A673 (cell line): Measurements from ENCODE around the gene RHOB. TPM values are rescaled to one million over a fixed set of nuclear protein-coding genes. Genes with fewer than 3 reads are reported as not detected.

ENCODE experiments used
- BruUV-seq: library from RNA; stranded (reverse); fragments of 400-500 nt; replicated peaks from 2 replicates; lab custom pipeline; 2021; lab: Mats Ljungman, UMichigan
- CTCF ChIA-PET: fragments of 300-600 bp; sonication (Branson Sonifier 250); formaldehyde crosslinking; loops from one replicate; lab custom pipeline; 2022; ENCODE audit warnings: antibody characterized with exemption; lab: Charles Lee
- POLR2A ChIA-PET: fragments of 300-600 bp; sonication (Branson Sonifier 250); formaldehyde crosslinking; loops from one replicate; lab custom pipeline; 2022; ENCODE audit warnings: antibody characterized with exemption; ENCODE audit not compliant: low non-redundant PET; lab: Charles Lee
- DNase-seq: peaks from one replicate; pipeline ENCODE4 v3.0.0-alpha.2; 2015; ENCODE audit warnings: low spot score
- H3K27ac ChIP-seq: fragments of 200-600 bp; sonication (generic); 2 replicates; pipeline ENCODE4 v1.5.1; 2016; ENCODE audit warnings: mixed run types, low read depth, mild to moderate bottlenecking, mixed read lengths, antibody characterized with exemption, low read length; ENCODE audit not compliant: poor library complexity, severe bottlenecking
- H3K27me3 ChIP-seq: fragments of 200-600 bp; sonication (generic); replicated peaks from 2 replicates; pipeline ENCODE4 v1.6.1; 2017; ENCODE audit warnings: mixed run types, low read depth, mild to moderate bottlenecking, mixed read lengths, antibody characterized with exemption, low read length; ENCODE audit not compliant: insufficient read depth, poor library complexity
- H3K36me3 ChIP-seq: fragments of 200-600 bp; sonication (generic); 2 replicates; pipeline ENCODE4 v1.6.1; 2016; ENCODE audit warnings: mixed run types, mild to moderate bottlenecking, mixed read lengths, antibody characterized with exemption, low read length; ENCODE audit not compliant: insufficient read depth, poor library complexity, severe bottlenecking
- H3K4me1 ChIP-seq: fragments of 200-600 bp; sonication (generic); 2 replicates; pipeline ENCODE4 v1.6.1; 2017; ENCODE audit warnings: mixed run types, mild to moderate bottlenecking, mixed read lengths, antibody characterized with exemption, low read length; ENCODE audit not compliant: insufficient read depth, poor library complexity, severe bottlenecking
- H3K4me3 ChIP-seq: fragments of 200-600 bp; sonication (generic); 2 replicates; pipeline ENCODE4 v1.5.1; 2016; ENCODE audit warnings: low read depth, mixed run types, mild to moderate bottlenecking, mixed read lengths, low read length; ENCODE audit not compliant: poor library complexity, severe bottlenecking
- H3K9me3 ChIP-seq: fragments of 200-600 bp; sonication (generic); 2 replicates; pipeline ENCODE4 v1.6.1; 2016; ENCODE audit warnings: mixed run types, low read depth, mild to moderate bottlenecking, mixed read lengths, antibody characterized with exemption, low read length; ENCODE audit not compliant: poor library complexity, severe bottlenecking
- CTCF ChIP-seq: fragments of 300-800, 200-600 bp; sonication (generic); conservative IDR thresholded peaks from 2 replicates; pipeline ENCODE4 v1.5.1; 2017; ENCODE audit warnings: low read depth, mild to moderate bottlenecking, antibody characterized with exemption, low read length, moderate library complexity, mixed read lengths
- EZH2 ChIP-seq: fragments of 200-600 bp; sonication (generic); IDR thresholded peaks from 2 replicates; pipeline ENCODE4 v1.6.1; 2017; ENCODE audit warnings: borderline replicate concordance, low read depth, mild to moderate bottlenecking, mixed read lengths, antibody characterized with exemption, low read length; ENCODE audit not compliant: poor library complexity, severe bottlenecking
- intact Hi-C: fragments of 100-400 bp; cut with micrococcal nuclease; formaldehyde crosslinking; loops from one replicate; pipeline ENCODE4 v1.10.0; 2022; ENCODE audit not compliant: unreplicated experiment
- total RNA-seq: library from RNA; stranded (reverse); gene quantifications from 2 replicates; pipeline ENCODE4 v1.2.3, GENCODE V29; 2021

Gene RHOB
- total RNA-seq, 1 experiment from 2014 or later = 31.5 TPM

GRCh38 chr2:20480913-20481312, 34.0 kb downstream of the RHOB start:
- TF ChIP-seq CTCF (no peak), EZH2 (no peak)
- no peaks in the 10 kb centered on the region for H3K27me3 ChIP-seq
- H3K4me1 ChIP-seq = no peaks in the 10 kb centered on the region
- no peak overlapping the region for H3K27ac ChIP-seq
- H3K9me3 ChIP-seq = no peaks in the 10 kb centered on the region
- BruUV-seq = no TSS peak
- no peak for DNase-seq
- no peaks in the 10 kb centered on the region for H3K36me3 ChIP-seq
- H3K4me3 ChIP-seq = no peak overlapping the region
- POLR2A ChIA-PET = no interaction called here
- intact Hi-C loops = no loop called here
- CTCF ChIA-PET = no interaction called here

GRCh38 chr2:20481798-20482405, 35.0 kb downstream of the RHOB start:
- no peaks in the 10 kb centered on the region for H3K27me3 ChIP-seq
- intact Hi-C loops = no loop called here
- no peak overlapping the region for H3K27ac ChIP-seq
- H3K9me3 ChIP-seq = no peaks in the 10 kb centered on the region
- H3K4me3 ChIP-seq = no peak overlapping the region
- TF ChIP-seq CTCF (no peak), EZH2 (no peak)
- no TSS peak for BruUV-seq
- no peaks in the 10 kb centered on the region for H3K4me1 ChIP-seq
- DNase-seq = no peak
- CTCF ChIA-PET = interaction anchor here (0.5 kb wide), 1 partner anchor 115 kb away, joined by 5 read pairs; no protein-coding TSS in a partner anchor
- H3K36me3 ChIP-seq = no peaks in the 10 kb centered on the region
- POLR2A ChIA-PET = no interaction called here

- H3K36me3 ChIP-seq = no peaks in the 10 kb centered on the region
- no peaks in the 10 kb centered on the region for H3K27me3 ChIP-seq
- intact Hi-C loops = no loop called here
- TF ChIP-seq CTCF (no peak), EZH2 (no peak)
- H3K9me3 ChIP-seq = no peaks in the 10 kb centered on the region
- ChIA-PET CTCF (no interaction called here), POLR2A (no interaction called here)
- no TSS peak for BruUV-seq
- no peak overlapping the region for H3K27ac ChIP-seq
- H3K4me3 ChIP-seq = no peak overlapping the region
- H3K4me1 ChIP-seq = no peaks in the 10 kb centered on the region
- no peak for DNase-seq
Observed at GRCh38 chr2:20482725-20483124, 35.9 kb downstream of the RHOB start.
